GM19193 (cell line): ENCODE results near the gene PRDM16.

Source experiments
- POLR2A ChIP-seq: IDR thresholded peaks from 4 replicates; pipeline ENCODE4 v1.6.1; 2011; ENCODE audit not compliant: insufficient read depth, insufficient read length; ENCODE audit errors: extremely low read depth

Gene PRDM16

DNA sequence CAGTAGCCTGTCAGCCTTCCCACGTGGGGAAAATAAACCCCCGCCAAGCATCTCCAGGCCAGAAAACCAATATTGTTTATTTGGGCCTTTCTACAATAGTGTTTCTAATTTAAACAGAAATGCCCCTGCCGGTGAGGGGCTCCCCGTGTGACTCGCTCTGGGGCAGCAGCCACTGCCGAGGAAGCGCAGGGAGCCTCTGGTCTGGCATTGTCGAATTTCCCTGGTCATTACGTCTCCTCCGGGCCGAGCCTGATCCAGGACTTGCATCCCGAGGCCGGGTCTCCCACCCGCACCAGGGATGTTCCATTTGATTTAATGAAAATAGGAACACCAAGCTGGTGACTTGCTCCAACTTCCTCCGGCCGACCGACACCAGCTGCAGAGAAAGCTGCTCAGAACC, 20.5 kb downstream of the PRDM16 start:
- no peak for TF ChIP-seq POLR2A

GRCh38 chr1:3091334-3091733, 22.3 kb downstream of the PRDM16 start:
- TF ChIP-seq POLR2A = no peak

DNA sequence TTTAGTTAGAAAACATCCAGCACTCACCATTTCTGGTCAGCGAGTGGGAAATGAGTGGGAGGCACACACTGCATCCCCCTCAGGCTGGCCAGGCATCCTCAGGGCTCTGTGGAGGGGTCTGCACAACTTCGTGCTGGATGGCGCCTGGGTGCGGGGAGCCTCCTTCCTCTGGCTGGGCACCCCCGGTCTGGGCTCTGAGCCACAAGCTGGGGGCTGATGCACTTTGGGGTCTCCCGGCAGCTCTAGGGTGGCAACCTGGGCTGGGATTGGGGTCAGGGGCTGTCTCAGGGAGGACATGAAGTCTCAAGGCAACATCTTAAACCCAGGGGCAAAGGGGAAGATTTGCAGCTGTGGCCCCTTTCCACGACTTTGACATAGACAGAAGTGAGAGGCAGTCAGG, 23.5 kb downstream of the PRDM16 start:
- TF ChIP-seq POLR2A = no peak

DNA sequence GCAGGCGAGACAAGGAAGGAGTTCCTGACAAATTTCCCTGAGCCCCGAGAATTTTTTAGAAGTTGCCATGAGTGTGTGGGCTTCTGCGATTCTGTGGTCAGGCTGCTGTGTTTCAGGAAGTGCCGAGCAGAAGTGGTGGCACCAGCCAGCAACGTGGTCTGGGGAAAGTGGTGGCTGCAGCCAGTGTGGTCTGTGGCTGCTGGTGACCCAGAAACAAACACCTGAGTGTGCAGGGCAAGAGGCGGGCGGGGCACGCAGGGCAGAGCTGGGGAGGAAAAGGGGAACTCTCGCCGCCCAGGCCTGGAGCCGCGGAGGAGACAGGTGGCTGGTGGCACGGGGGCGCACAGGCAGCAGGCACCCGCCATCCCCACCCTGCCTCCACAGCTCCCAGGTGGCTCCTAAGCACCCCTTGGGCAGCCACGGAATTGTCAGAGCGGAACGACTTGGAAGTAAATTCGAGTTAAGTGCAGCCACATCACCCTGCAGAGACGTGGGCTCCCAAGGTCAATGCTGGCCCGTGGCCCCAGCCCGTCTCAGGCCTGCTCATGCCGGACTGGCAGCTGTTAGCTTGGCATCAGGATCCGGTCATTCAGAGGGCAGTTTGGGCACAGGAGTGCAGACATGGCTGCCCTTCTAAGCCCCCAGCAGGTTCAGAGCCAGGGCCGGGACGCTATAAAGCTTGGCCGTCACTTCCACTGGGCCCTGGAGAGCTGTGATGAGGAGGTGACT, 25.1 kb downstream of the PRDM16 start:
- no peak for TF ChIP-seq POLR2A

GRCh38 chr1:3094863-3095780, 26.1 kb downstream of the PRDM16 start:
- no peak for TF ChIP-seq POLR2A

GRCh38 chr1:3096345-3096744, 27.3 kb downstream of the PRDM16 start:
- TF ChIP-seq POLR2A = no peak

GRCh38 chr1:3097231-3097630, 28.2 kb downstream of the PRDM16 start:
- TF ChIP-seq POLR2A = no peak

DNA sequence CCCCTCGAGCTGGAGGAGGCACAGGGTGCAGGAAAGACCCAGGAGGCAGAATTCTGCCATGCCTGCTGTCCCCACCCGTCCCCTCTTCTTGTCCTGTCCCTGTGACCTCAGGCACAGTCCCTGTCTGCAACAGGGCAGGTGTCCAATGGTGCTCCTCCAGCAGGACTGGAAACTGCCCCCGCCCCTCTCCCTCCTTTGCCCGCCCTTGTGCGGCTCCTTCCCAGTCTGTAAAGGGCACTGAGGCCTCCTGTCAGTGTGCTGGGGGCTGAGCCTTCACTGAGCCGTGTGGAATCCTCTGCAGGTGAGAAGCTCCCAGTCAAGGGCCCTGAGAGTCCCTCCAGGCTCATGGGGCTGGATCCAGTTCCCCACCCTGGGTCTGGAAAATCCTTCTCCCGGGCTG, 28.9 kb downstream of the PRDM16 start:
- TF ChIP-seq POLR2A = no peak

DNA sequence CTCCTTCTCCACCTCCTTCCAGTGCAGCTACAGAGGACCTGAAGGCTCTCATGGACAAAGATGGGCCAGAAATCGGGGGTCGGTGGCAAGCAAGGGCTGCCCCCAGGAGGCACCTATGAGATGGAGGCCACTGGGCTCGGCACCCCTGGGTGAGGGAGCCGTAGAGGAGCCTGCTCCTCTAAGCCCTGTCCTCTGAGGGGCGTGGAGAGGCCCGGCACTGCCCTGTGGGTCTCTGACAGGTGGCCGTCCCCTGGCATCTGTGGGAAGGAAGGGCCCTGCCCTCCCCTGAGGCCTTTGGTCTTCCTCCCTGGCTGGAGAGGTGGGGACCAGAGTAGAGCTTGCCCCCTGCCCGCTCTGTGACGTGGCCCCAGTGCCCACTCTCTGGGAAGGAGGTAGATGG, 30.9 kb downstream of the PRDM16 start:
- no peak for TF ChIP-seq POLR2A

DNA sequence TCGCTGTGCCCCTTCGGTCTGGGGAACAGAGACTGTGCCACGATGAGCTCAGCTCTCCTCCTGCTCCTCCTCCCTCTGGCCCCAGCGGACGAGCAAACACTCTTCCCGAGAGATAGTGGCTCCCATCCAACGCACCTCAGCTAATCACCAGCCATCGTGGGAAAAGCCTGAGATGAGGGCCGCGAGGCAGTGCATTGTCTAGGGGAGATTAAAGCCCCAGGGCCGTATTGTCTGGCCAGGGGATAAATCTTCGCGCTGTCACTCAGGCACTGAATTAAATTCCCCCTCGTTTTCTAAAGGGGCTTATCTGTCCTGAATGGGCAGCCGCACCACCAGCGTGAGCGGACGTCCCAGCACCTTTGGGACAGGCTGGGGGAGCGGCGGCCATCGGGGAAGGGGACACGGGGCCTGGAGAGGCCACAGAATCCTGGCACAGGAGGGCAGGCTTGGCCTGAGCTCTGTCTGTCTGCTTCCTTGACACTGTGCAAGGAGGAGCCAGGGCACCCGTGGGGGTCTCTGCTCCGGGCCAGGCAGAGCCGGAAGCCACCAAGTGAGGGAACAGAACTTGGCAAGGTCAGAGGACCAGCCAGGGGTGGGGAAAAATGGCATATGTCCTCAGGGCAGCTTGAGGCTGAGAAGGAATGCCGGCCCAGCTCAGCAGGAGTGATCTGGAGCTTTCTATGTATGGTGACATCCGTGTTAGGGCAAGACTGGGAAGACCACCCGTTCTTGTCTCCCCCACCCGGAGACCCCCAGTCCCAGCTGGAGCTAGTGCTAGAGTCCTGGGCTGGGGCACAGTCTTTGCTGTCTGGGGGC, 32.3 kb downstream of the PRDM16 start:
- TF ChIP-seq POLR2A = no peak

- no peak for TF ChIP-seq POLR2A
Measured at GRCh38 chr1:3102641-3103040, 33.6 kb downstream of the PRDM16 start.

DNA sequence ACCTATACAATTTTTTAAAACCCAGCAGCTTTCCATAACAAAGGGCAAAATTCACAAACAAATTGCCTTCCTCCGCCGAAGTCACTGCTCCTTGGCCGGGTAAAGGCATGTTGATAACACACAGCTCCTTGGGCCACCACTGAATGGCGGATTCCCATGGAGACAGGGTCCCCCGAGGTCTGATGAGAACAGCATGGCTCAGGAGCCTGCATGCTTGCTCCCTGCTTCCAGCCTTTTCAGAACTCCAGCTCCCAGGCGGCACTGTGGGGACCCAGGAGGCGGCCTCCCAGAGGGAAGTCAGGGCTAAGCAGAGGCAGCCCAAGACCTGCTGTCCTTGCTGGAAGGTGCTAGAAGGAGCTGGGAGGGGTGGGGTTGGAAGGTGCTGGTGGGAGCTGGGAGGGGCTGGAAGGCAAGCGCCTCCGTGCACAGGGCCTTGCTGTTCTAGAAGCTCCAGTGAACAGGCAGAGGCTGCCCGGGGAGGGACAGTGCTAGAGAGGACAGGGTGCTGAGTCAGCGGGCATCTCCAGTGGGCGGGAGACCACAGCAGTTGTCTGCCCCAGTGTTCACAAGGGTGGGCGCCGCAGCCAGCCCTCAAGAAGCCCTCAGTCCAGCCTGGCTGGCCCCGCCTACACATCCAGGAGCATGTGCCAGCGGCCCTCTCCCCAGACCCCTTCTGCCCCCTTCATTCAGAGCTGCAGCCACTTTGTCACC, 35.1 kb downstream of the PRDM16 start:
- no peak for TF ChIP-seq POLR2A

GRCh38 chr1:3105167-3105863, 36.3 kb downstream of the PRDM16 start:
- no peak for TF ChIP-seq POLR2A

DNA sequence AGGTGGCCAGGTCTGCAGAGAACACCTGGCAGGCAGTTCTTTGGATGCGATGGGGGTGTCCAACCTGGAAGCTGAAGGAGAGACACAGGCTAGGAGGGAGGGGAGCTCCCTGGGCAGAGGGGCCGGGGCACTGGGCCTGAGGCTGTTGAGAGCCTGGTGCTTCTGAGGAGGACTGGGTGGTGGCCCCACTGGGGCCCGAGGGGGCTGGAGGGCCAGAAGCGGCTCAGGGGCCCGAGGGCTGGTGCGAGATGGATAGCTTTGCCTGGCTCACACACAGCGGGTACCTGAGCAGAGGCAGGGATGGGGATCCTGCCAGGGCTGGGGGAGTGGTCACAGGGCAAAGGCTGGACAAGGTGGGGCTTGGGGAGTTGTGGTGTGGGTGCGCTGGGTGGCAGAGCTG, 37.2 kb downstream of the PRDM16 start:
- no peak for TF ChIP-seq POLR2A
